ENCODE measurements around the gene YY1.

The YY1 gene

DNA sequence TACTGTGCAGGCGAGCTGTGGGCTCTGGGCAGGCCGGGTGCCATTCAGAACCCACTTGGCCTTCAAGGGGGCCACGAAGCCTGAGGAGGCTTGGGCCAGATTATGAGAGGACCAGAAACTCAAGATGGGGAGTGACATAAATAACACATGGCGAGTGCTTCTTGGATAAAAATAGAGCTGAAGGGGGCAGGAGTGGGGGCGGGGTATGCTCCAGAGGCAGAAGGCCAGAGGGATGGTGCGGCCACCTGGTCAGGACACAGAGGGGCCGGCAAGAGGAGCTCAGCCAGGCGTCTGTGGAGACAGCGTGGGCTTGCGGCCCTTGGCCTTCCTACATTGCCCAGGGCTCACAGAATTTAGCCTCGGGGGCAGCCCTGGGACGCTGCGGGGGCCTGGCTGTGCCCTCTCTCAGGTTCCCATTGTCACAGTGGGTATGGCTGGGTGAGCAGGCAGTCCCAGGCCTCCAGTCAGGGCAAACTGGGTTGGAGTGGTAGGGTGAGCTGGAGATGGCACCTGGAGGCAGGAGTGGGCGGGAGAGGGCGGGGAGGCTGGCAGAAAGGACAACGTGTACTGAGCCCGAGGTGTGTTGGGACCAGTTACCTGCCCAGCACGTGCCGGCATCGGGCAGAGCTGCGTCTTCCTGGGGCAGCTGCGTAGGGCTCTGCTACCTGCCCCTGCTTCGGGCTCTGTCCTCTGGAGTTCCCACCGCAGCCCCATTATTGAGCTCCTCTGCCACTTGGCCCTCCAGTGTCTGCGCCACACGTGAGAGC is 74.7 kb downstream of the YY1 start:
- no peak for TF ChIP-seq EZH2phosphoT487 (IDR thresholded peaks at IDR 0.05; ENCODE audit: borderline replicate concordance)
- TF ChIP-seq, protein P1, sequence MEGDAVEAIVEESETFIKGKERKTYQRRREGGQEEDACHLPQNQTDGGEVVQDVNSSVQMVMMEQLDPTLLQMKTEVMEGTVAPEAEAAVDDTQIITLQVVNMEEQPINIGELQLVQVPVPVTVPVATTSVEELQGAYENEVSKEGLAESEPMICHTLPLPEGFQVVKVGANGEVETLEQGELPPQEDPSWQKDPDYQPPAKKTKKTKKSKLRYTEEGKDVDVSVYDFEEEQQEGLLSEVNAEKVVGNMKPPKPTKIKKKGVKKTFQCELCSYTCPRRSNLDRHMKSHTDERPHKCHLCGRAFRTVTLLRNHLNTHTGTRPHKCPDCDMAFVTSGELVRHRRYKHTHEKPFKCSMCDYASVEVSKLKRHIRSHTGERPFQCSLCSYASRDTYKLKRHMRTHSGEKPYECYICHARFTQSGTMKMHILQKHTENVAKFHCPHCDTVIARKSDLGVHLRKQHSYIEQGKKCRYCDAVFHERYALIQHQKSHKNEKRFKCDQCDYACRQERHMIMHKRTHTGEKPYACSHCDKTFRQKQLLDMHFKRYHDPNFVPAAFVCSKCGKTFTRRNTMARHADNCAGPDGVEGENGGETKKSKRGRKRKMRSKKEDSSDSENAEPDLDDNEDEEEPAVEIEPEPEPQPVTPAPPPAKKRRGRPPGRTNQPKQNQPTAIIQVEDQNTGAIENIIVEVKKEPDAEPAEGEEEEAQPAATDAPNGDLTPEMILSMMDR (conservative IDR thresholded peaks at IDR 0.05; ENCODE audit: low read length): no peak
- Histone ChIP-seq H3K9ac (ENCODE audit: low read depth, low read length, poor library complexity, severe bottlenecking) (no peak overlapping the region), H3K9me3 (ENCODE audit: insufficient read depth, low read depth, low read length) (no peaks in the 10 kb centered on the region), H3K9me2 (replicated peaks; ENCODE audit: low read depth, low read length) (no peaks in the 10 kb centered on the region), H2AFZ (ENCODE audit: low read length) (no peak overlapping the region), H3K4me1 (ENCODE audit: insufficient read depth, low read length, poor library complexity, severe bottlenecking) (peaks cover 5% of the 10 kb centered on the region), H3K4me3 (ENCODE audit: low read length, poor library complexity, severe bottlenecking) (no peak overlapping the region), H3K4me2 (ENCODE audit: low read depth, low read length, poor library complexity, severe bottlenecking) (no peak overlapping the region), H3F3A (ENCODE audit: low read depth) (no peaks in the 10 kb centered on the region), H3K27me3 (ENCODE audit: insufficient read depth, low read length, poor library complexity, severe bottlenecking) (no peaks in the 10 kb centered on the region), H3K79me2 (ENCODE audit: insufficient read depth, low read length) (no peaks in the 10 kb centered on the region), H3K36me3 (ENCODE audit: insufficient read depth, low read length) (no peaks in the 10 kb centered on the region), H4K20me1 (ENCODE audit: insufficient read depth, low read length, poor library complexity, severe bottlenecking) (no peaks in the 10 kb centered on the region)

DNA sequence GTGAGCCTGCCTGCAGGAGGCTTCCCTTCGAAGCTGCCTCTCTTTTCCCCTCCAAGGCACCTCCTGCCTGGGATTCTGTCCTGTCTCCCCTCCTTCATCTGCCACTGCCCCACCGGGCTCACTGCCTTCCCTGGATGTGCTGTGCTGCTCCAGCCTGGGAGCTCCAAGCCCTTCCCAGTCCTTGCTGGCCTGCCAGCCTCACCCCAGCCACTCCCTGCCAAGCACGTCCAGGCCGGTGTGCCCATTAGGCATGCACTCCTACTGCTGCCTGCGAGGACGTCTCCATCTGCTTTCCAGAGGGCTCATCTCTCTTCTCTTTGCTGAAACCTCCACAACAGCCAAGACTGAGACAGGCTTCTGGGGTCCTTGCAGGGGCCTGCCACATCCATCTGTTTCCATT is 75.8 kb downstream of the YY1 start:
- H3K9ac ChIP-seq (ENCODE audit: low read depth, low read length, poor library complexity, severe bottlenecking): no peak overlapping the region
- no peak overlapping the region for H2AFZ ChIP-seq (ENCODE audit: low read length)
- no peaks in the 10 kb centered on the region for H3K27me3 ChIP-seq (ENCODE audit: insufficient read depth, low read length, poor library complexity, severe bottlenecking)
- H3K79me2 ChIP-seq (ENCODE audit: insufficient read depth, low read length): no peaks in the 10 kb centered on the region
- H3K4me2 ChIP-seq (ENCODE audit: low read depth, low read length, poor library complexity, severe bottlenecking): no peak overlapping the region
- H3F3A ChIP-seq (ENCODE audit: low read depth): no peaks in the 10 kb centered on the region
- H3K4me1 ChIP-seq (ENCODE audit: insufficient read depth, low read length, poor library complexity, severe bottlenecking): no peaks in the 10 kb centered on the region
- no peaks in the 10 kb centered on the region for H4K20me1 ChIP-seq (ENCODE audit: insufficient read depth, low read length, poor library complexity, severe bottlenecking)
- H3K4me3 ChIP-seq (ENCODE audit: low read length, poor library complexity, severe bottlenecking): no peak overlapping the region
- TF ChIP-seq, protein P1 (conservative IDR thresholded peaks at IDR 0.05; ENCODE audit: low read length): no peak
- no peak for TF ChIP-seq EZH2phosphoT487 (IDR thresholded peaks at IDR 0.05; ENCODE audit: borderline replicate concordance)
- H3K9me3 ChIP-seq (ENCODE audit: insufficient read depth, low read depth, low read length): no peaks in the 10 kb centered on the region
- no peaks in the 10 kb centered on the region for H3K9me2 ChIP-seq (replicated peaks; ENCODE audit: low read depth, low read length)
- no peaks in the 10 kb centered on the region for H3K36me3 ChIP-seq (ENCODE audit: insufficient read depth, low read length)

DNA sequence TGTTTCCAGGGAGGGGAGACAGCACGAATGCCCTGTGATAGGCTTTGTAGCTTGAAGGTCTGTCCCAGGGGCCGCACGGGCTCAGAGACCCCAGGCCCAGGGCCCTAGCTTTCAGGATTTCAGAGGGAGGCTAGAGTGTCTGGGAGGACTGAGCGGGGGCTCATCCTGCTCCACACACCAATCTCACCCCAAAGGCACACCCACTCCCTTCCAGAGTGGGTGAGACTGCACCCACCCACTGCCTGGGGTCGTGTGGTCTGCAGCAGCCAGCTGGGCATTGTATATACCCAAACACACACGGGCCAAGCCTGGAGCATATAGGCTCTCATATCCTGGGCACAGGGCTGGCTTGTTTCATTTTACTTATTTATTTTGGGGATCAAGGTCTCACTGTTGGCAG is 78.4 kb downstream of the YY1 start:
- Histone ChIP-seq H2AFZ (ENCODE audit: low read length) (no peak overlapping the region), H3K36me3 (ENCODE audit: insufficient read depth, low read length) (no peaks in the 10 kb centered on the region), H3K27me3 (ENCODE audit: insufficient read depth, low read length, poor library complexity, severe bottlenecking) (no peaks in the 10 kb centered on the region), H3K9me2 (replicated peaks; ENCODE audit: low read depth, low read length) (no peaks in the 10 kb centered on the region), H3K4me2 (ENCODE audit: low read depth, low read length, poor library complexity, severe bottlenecking) (no peak overlapping the region), H3K9ac (ENCODE audit: low read depth, low read length, poor library complexity, severe bottlenecking) (no peak overlapping the region), H3K9me3 (ENCODE audit: insufficient read depth, low read depth, low read length) (no peaks in the 10 kb centered on the region), H4K20me1 (ENCODE audit: insufficient read depth, low read length, poor library complexity, severe bottlenecking) (no peaks in the 10 kb centered on the region), H3K4me3 (ENCODE audit: low read length, poor library complexity, severe bottlenecking) (no peak overlapping the region), H3K4me1 (ENCODE audit: insufficient read depth, low read length, poor library complexity, severe bottlenecking) (no peaks in the 10 kb centered on the region), H3F3A (ENCODE audit: low read depth) (no peaks in the 10 kb centered on the region), H3K79me2 (ENCODE audit: insufficient read depth, low read length) (no peaks in the 10 kb centered on the region)
- TF ChIP-seq, protein P1 (conservative IDR thresholded peaks at IDR 0.05; ENCODE audit: low read length): no peak
- no peak for TF ChIP-seq EZH2phosphoT487 (IDR thresholded peaks at IDR 0.05; ENCODE audit: borderline replicate concordance)

All from Loucy (cell line).